Hepatocyte (in vitro differentiated cells): ENCODE measurements around the gene CDH5. TPM values are rescaled to one million over a fixed set of nuclear protein-coding genes. Genes with fewer than 3 reads are reported as not detected.

Experiments
- DNase-seq: peaks from one replicate; pipeline ENCODE4 v3.0.0-alpha.2; 2016; ENCODE audit warnings: low spot score
- H2AFZ ChIP-seq: fragments of 200-600 bp; sonication (generic); 2 replicates; pipeline ENCODE4 v1.6.0; 2016; ENCODE audit warnings: antibody characterized with exemption, mild to moderate bottlenecking
- H3K27ac ChIP-seq: fragments of 200-600 bp; sonication (generic); 2 replicates; pipeline ENCODE4 v1.5.1; 2016; ENCODE audit warnings: mild to moderate bottlenecking
- H3K27me3 ChIP-seq: fragments of 200-600 bp; sonication (generic); 2 replicates; pipeline ENCODE4 v1.6.1; 2016
- H3K36me3 ChIP-seq: fragments of 200-600 bp; sonication (generic); replicated peaks from 2 replicates; pipeline ENCODE4 v1.5.1; 2016; ENCODE audit warnings: low read depth; ENCODE audit not compliant: insufficient read depth
- H3K4me1 ChIP-seq: fragments of 200-600 bp; sonication (generic); 2 replicates; pipeline ENCODE4 v1.5.1; 2016; ENCODE audit warnings: mild to moderate bottlenecking, moderate library complexity; ENCODE audit not compliant: insufficient read depth
- H3K4me2 ChIP-seq: fragments of 200-600 bp; sonication (generic); 2 replicates; pipeline ENCODE4 v1.6.0; 2016
- H3K4me3 ChIP-seq: fragments of 200-600 bp; sonication (generic); 2 replicates; pipeline ENCODE4 v1.5.1; 2016; ENCODE audit warnings: mild to moderate bottlenecking
- H3K79me2 ChIP-seq: fragments of 200-600 bp; sonication (generic); 2 replicates; pipeline ENCODE4 v1.6.0; 2017; ENCODE audit warnings: mild to moderate bottlenecking
- H3K9me2 ChIP-seq: fragments of 200-600 bp; sonication (generic); replicated peaks from 2 replicates; pipeline ENCODE4 v1.6.0; 2017; ENCODE audit warnings: mild to moderate bottlenecking; ENCODE audit not compliant: insufficient read depth
- H3K9me3 ChIP-seq: fragments of 200-600 bp; sonication (generic); 2 replicates; pipeline ENCODE4 v1.5.1; 2016; ENCODE audit warnings: low read depth, mild to moderate bottlenecking
- H4K20me1 ChIP-seq: fragments of 200-600 bp; sonication (generic); 2 replicates; pipeline ENCODE4 v1.6.0; 2016; ENCODE audit warnings: mild to moderate bottlenecking; ENCODE audit not compliant: insufficient read depth, poor library complexity, severe bottlenecking
- CTCF ChIP-seq: fragments of 200-600 bp; sonication (generic); IDR thresholded peaks from 2 replicates; pipeline ENCODE4 v1.5.1; 2016; ENCODE audit warnings: antibody characterized with exemption, mild to moderate bottlenecking; ENCODE audit not compliant: poor library complexity
- EZH2 ChIP-seq: fragments of 200-600 bp; sonication (generic); IDR thresholded peaks from 2 replicates; pipeline ENCODE4 v1.6.1; 2016; ENCODE audit warnings: antibody characterized with exemption, mild to moderate bottlenecking, borderline replicate concordance
- EZH2phosphoT487 ChIP-seq: fragments of 200-600 bp; sonication (generic); IDR thresholded peaks from one replicate; pipeline ENCODE4 v1.6.1; 2018; ENCODE audit warnings: antibody characterized with exemption, mild to moderate bottlenecking, low read depth, moderate library complexity; ENCODE audit not compliant: unreplicated experiment, severe bottlenecking
- WGBS: methylation state at CpG from one replicate; pipeline ENCODE4 v1.1.6; 2016; ENCODE audit warnings: low lambda C conversion rate; ENCODE audit errors: missing lambda C conversion rate; 5-methylcytosine and 5-hydroxymethylcytosine counted together
- polyA plus RNA-seq: library from polyadenylated mRNA; unstranded; fragments of >200 nt; fragmentation: Nextera tagmentation; extraction: Ambion mirVana; gene quantifications from 2 replicates; pipeline ENCODE4 v1.2.1, GENCODE V29; 2016
- total RNA-seq: library from RNA; depleted of rRNA; stranded (reverse); fragments of >200 nt; gene quantifications from 2 replicates; pipeline ENCODE4 v1.2.3, GENCODE V29; 2014

The CDH5 gene
- total and polyA plus RNA-seq, 2 experiments from 2014 or later, result 0.88 to 2.2 TPM

- H3K9me3 ChIP-seq, result no peaks in the 10 kb centered on the region
- no peaks in the 10 kb centered on the region for H3K9me2 ChIP-seq
- H3K4me2 ChIP-seq, result no peak overlapping the region
- H2AFZ ChIP-seq, result no peak overlapping the region
- H3K4me1 ChIP-seq, result no peaks in the 10 kb centered on the region
- no peaks in the 10 kb centered on the region for H3K27me3 ChIP-seq
- no peak for DNase-seq
- no peak overlapping the region for H3K27ac ChIP-seq
- TF ChIP-seq EZH2 (no peak), EZH2phosphoT487 (no peak), CTCF (no peak)
- no peak overlapping the region for H3K4me3 ChIP-seq
- 96% methylated on average over 3 of the region's 3 CpGs for WGBS
- no peaks in the 10 kb centered on the region for H3K36me3 ChIP-seq
- no peaks in the 10 kb centered on the region for H4K20me1 ChIP-seq
- no peaks in the 10 kb centered on the region for H3K79me2 ChIP-seq
Measured at GRCh38 chr16:66379571-66379941, 13.1 kb downstream of the CDH5 start.

GRCh38 chr16:66380421-66380820 lies 13.9 kb downstream of the CDH5 start:
- DNase-seq, result no peak
- H3K79me2 ChIP-seq, result no peaks in the 10 kb centered on the region
- H3K4me3 ChIP-seq, result no peak overlapping the region
- H3K4me2 ChIP-seq, result no peak overlapping the region
- no peaks in the 10 kb centered on the region for H3K9me2 ChIP-seq
- H3K4me1 ChIP-seq, result no peaks in the 10 kb centered on the region
- H2AFZ ChIP-seq, result no peak overlapping the region
- TF ChIP-seq EZH2phosphoT487, result no peak
- TF ChIP-seq EZH2, result no peak
- no peak for TF ChIP-seq CTCF
- no peaks in the 10 kb centered on the region for H3K27me3 ChIP-seq
- no peaks in the 10 kb centered on the region for H4K20me1 ChIP-seq
- no peaks in the 10 kb centered on the region for H3K36me3 ChIP-seq
- no peak overlapping the region for H3K27ac ChIP-seq
- WGBS, result 98% methylated on average over 3 of the region's 3 CpGs
- no peaks in the 10 kb centered on the region for H3K9me3 ChIP-seq

- H3K9me2 ChIP-seq, result no peaks in the 10 kb centered on the region
- no peaks in the 10 kb centered on the region for H3K27me3 ChIP-seq
- H3K9me3 ChIP-seq, result no peaks in the 10 kb centered on the region
- TF ChIP-seq CTCF (no peak), EZH2phosphoT487 (no peak), EZH2 (no peak)
- WGBS, result 97% methylated on average over 5 of the region's 5 CpGs
- no peak overlapping the region for H3K4me2 ChIP-seq
- no peak overlapping the region for H2AFZ ChIP-seq
- H3K27ac ChIP-seq, result peak overlapping the region; percentile 58
- DNase-seq, result no peak
- no peaks in the 10 kb centered on the region for H3K36me3 ChIP-seq
- H4K20me1 ChIP-seq, result no peaks in the 10 kb centered on the region
- H3K4me3 ChIP-seq, result no peak overlapping the region
- no peaks in the 10 kb centered on the region for H3K4me1 ChIP-seq
- no peaks in the 10 kb centered on the region for H3K79me2 ChIP-seq
Measured at GRCh38 chr16:66381585-66382170, 15.2 kb downstream of the CDH5 start.
